GM19468 (cell line): Measurements from ENCODE around the gene KCTD3.
A peak's percentile ranks its signal among the peaks of the same experiment; 100 is the strongest.

Source experiments
- ATAC-seq: cut with Tn5 transposase; IDR thresholded peaks from one replicate; pipeline ENCODE4 v1.9.1; 2021; ENCODE audit warnings: mild to moderate bottlenecking, moderate library complexity, moderate number of reproducible peaks; ENCODE audit not compliant: unreplicated experiment; ENCODE audit errors: extremely low read depth

The KCTD3 gene

GRCh38 chr1:215555531-215555930 lies 11.6 kb upstream of the KCTD3 start:
- no peak for ATAC-seq

- ATAC-seq: no peak
Measured at GRCh38 chr1:215556996-215557395, 10.1 kb upstream of the KCTD3 start.

GRCh38 chr1:215557504-215557903 lies 9.6 kb upstream of the KCTD3 start:
- no peak for ATAC-seq

DNA sequence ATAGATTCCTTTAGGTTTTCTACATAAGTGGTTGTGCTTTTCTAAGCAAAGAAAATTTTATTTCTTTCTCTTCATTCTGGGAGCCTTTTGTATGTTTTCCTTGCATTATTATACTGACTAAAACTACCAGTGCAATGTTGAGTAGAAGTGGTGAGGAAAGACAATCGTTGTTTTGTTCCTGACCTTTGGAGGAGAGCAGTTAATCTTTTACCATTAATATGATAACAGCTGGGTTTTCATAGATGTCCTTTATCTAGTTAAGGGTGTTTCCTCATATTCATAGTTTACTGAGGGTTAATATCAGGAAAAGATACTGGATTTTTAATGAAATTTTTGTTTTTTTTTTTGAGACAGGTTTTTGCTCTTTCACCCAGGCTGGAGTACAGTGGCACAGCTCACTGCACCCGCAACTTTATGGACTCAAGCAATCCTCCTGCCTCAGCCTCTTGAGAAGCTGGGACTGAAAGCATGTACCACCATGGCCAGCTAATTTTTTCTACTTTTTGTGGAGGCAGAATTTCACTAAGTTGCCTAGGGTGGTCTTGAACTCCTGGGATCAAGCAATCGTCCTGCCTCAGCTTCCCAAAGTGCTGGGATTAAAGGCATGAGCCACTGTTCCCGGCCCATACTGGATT lies 9.0 kb upstream of the KCTD3 start:
- ATAC-seq: no peak

DNA sequence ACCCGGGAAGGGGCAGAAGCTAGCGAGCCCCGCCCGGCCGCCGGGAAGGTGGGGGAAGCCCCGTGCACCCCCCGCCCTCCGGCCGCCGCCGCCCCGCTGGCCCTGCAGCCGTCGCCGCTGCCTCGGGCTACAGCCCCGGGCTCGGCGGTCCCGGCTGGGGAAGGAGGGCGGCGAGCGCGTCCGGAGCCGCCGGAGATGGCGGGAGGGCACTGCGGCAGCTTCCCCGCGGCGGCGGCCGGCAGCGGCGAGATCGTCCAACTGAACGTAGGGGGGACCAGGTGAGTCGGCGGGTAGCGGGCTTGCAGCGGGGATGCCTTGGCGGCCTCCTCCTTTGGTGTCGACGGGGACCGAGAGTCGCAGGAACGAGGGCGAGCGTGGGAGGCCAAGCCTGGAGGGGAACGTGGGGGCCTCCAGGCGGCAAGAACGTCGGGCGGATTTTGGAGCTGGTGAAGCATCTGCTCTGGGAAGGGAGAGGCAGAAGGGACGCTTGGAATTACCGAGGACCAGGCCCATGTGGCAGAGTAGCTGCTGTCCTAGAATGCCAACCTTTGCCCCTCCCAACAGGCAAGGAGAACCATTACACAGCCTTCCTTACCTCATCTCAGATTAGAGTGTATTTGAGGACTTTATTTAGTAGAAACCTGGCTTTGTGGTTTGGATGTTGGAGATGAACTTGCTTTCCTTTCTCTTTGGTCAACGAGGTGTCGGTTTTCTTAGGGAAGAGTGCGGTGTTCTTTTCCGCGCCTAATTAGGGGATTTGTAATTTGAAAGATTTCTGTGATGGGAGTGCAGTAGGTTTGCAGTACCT lies 591 bp downstream of the KCTD3 start:
- ATAC-seq: peak; percentile 38

- no peak for ATAC-seq
Measured at GRCh38 chr1:215568299-215568692, 1.2 kb downstream of the KCTD3 start.

DNA sequence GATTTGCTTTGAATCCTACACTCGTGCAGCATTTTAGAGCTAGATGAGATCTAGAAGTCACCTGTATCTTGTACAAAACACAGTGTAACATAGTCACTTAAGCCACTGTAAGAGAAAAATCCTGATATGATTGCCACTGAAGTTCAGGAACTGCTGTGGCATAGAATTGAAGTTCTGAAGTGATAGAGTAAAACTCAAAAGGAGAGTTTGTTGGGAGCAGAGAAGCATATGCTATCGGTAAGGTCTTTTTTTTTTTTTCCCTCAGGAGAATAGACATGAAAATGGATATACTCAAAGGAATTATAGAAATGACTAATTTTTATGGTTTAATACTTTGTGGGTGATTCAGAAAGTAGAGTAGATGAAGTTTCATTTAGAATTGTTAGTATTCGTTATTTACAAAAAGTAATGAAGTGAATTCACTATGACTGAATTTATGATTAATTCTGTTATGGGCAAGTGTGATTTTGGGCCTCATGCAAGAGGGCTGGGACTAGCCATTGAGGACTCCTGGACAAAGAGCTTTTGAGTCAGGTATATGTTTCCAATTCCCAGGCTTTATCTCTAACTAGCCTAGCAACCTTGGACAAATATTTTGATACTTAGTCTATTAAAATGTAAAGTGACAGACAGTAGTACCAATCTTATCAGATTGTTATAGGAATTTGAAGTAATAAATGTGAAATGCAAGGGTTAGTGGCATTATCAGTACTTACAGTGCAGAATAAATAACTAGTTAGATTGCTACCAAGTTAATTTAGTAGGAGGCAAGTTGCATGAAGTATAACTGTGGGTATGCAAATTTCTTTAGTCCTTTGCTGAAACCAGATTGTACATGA lies 3.1 kb downstream of the KCTD3 start:
- no peak for ATAC-seq

- no peak for ATAC-seq
Measured at GRCh38 chr1:215581896-215582295, 14.8 kb downstream of the KCTD3 start.

GRCh38 chr1:215583185-215583749 lies 16.2 kb downstream of the KCTD3 start:
- ATAC-seq: no peak

- ATAC-seq: no peak
Measured at GRCh38 chr1:215584389-215584788, 17.3 kb downstream of the KCTD3 start.

- no peak for ATAC-seq
Measured at GRCh38 chr1:215589650-215590435, 22.7 kb downstream of the KCTD3 start.

DNA sequence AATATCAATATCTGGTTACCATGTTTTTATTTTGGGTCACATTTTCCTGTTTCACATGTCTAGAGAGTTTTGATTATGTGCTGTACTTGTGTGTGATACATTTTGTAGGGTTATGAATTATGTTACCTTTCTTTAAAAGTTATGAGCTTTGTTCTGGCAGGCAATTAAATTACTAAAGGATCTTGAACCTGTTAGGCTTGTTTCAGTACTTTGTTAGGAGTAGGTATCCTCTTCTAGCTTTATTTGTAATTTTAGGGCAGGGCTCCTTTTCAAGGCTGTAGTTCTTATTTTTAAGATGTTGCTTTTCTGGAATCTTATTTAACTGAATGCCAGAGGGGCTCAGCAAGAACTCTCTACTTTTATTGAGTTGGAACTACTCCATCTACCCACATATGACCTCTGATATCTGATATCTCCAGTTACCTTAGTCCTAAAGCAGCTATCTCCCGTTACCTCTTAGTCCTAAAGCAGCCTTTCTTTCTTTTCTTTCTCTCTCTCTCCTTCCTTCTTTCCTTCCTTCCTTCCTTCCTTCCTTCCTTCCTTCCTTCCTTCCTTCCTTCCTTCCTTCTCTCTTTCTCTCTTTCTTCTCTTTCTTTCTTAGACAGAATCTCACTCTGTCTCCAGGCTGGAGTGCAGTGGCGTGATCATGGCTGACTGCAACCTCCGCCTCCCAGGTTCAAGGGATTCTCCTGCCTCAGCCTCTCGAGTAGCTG lies 23.8 kb downstream of the KCTD3 start:
- no peak for ATAC-seq

DNA sequence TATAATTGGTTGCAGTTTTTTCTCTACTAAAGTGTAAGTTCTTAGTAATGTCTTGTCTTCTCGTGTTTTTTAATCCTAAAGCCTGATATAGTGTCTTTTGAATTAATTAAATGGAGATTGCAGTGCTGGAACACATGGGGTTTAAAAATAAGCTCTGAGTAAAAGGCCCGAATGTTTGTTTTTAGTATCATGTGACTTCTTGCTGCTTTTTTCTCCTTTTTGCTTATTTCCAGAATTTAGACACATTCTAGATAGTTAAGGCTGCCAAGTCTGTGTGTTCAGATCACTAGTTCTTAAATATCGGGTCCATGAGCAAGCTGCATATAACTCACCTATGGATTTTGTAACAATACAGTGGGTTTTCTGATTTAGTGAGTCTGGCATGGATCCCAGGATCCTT lies 27.5 kb downstream of the KCTD3 start:
- no peak for ATAC-seq

GRCh38 chr1:215595231-215595630 lies 28.1 kb downstream of the KCTD3 start:
- no peak for ATAC-seq

DNA sequence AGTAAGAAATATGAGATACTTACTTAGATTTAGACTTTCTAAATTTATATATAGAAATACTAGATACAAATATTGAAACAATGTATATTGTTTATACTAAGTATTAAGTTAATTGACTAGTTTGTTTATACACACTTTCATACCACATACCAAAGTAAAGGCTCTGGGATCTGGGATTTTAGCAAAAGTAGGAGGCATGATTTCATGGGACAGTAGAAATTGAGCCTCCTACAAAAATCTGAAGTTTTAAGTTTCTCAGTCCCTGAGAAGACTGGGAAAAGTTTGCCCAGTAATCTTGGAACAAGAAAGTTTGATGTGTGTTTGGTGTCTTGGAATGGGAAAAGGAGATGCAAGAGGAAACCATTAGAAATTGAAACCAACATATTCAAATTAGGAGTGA lies 30.9 kb downstream of the KCTD3 start:
- ATAC-seq: no peak

DNA sequence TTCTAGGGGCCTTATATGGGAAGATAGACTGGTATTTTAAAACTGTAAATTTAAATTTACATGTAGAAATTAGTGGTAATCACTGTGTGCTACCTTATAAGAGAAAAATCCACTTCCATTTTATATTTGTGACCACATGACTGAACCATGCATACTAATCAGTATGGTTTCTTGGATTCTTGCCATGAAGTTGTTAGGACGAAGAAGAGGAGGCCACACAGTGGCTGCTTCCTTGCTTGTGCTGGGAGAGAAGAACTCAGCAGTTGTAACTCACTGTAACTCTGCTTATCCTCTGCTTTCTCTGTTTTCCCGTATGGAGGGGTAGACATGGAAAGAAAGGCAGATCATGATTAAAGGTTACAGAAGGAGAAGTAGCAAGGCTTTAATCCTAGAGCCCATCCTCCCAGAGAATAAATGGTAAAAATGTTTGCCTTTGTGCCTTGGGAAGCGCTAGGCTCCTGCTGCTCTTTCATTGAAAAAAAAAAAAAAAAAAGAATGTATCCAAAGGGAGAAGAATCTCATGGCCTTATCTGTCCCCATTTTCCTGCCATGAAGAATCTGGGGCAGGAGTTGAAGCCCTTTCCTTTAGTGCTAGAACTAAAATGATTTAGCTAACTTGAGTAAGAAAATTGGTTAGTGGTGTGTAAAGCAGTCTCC lies 32.4 kb downstream of the KCTD3 start:
- no peak for ATAC-seq

DNA sequence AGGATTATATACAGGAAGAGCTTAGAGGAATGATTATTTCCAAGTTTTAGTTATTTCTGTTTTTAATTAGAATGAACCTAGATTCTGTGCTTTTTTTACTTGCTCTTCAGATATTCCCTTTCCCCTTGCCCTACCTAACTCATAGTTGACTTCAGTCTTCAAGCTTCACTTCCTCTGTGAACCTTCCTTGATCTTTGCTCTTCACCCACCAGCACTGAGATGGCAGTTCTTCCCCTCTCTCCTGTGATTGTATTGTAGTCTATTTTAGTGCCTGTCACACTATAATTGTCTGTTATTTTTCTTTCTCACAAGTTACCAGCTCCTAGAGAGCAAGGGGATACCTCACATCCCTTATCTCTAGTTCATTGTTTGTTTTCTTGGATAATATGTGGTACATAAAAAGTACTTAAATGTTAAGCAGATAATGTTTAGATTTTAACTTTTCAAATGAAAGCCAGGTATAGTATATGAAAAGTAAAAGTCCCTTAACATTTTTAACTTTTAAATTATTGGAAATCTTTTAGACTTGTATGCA lies 33.2 kb downstream of the KCTD3 start:
- ATAC-seq: no peak

- ATAC-seq: no peak
Measured at GRCh38 chr1:215600867-215601266, 33.8 kb downstream of the KCTD3 start.

- ATAC-seq: no peak
Measured at GRCh38 chr1:215601276-215601675, 34.2 kb downstream of the KCTD3 start.
